H1 (cell line): ENCODE measurements around the gene NCR2.

Source experiments
- CTCF ChIP-seq, 3 experiments: IDR thresholded peaks; 1 replicate in 2 of 3; 2 replicates in 1 of 3; pipeline versions ENCODE4 v1.5.1 to v1.6.1; 2011; ENCODE audit warnings: low read length in 3 of 3, mild to moderate bottlenecking in 3 of 3, inconsistent platforms in 2 of 3, low read depth in 1 of 3, moderate library complexity in 1 of 3; ENCODE audit not compliant: insufficient read depth in 1 of 3; ENCODE audit errors: control extremely low read depth in 1 of 3
- E2F6 ChIP-seq: IDR thresholded peaks from 2 replicates; pipeline ENCODE4 v1.6.1; 2012; ENCODE audit warnings: inconsistent platforms
- JUND ChIP-seq: IDR thresholded peaks from 2 replicates; pipeline ENCODE4 v1.6.1; 2011; ENCODE audit warnings: mild to moderate bottlenecking, improper control_type of control experiment, low read length
- POLR2A ChIP-seq, 2 experiments: IDR thresholded peaks; 1 replicate in 1 of 2; 2 replicates in 1 of 2; pipeline ENCODE4 v1.6.1; 2011; ENCODE audit warnings: low read depth in 2 of 2, low read length in 2 of 2, mild to moderate bottlenecking in 2 of 2; ENCODE audit errors: control extremely low read depth in 1 of 2
- SIN3A ChIP-seq, 2 experiments: IDR thresholded peaks in 1 of 2; conservative IDR thresholded peaks in 1 of 2; 2 replicates each; pipeline ENCODE4 v1.6.1; 2011 to 2012; ENCODE audit warnings: low read length in 2 of 2, improper control_type of control experiment in 1 of 2, low read depth in 1 of 2, mild to moderate bottlenecking in 1 of 2
- SP4 ChIP-seq: IDR thresholded peaks from 2 replicates; pipeline ENCODE4 v1.6.1; 2012; ENCODE audit warnings: low read length, inconsistent platforms
- USF2 ChIP-seq: IDR thresholded peaks from 2 replicates; pipeline ENCODE4 v1.6.1; 2011; ENCODE audit warnings: low read length, improper control_type of control experiment

GRCh38 chr6:41342241-41342640, 6.8 kb downstream of the NCR2 start:
- no peak for TF ChIP-seq CTCF (IDR thresholded peaks at IDR 0.05; ENCODE audit: control extremely low read depth in 1 of 3, insufficient read depth in 1 of 3, low read depth in 1 of 3, low read length in 3 of 3)
- TF ChIP-seq POLR2A (IDR thresholded peaks at IDR 0.05; ENCODE audit: control extremely low read depth in 1 of 2, low read depth in 2 of 2, low read length in 2 of 2): no peak
- no peak for TF ChIP-seq E2F6
- TF ChIP-seq SIN3A (conservative IDR thresholded peaks at IDR 0.05 in 1 of 2, IDR thresholded peaks at IDR 0.05 in 1 of 2; ENCODE audit: low read depth in 1 of 2, low read length in 2 of 2): no peak
- TF ChIP-seq JUND: no peak
- TF ChIP-seq SP4: no peak
- TF ChIP-seq USF2: no peak
